ENCODE measurements around the gene ECSCR. TPM values are rescaled to one million over a fixed set of nuclear protein-coding genes. Genes with fewer than 3 reads are reported as not detected.

ECSCR gene
- total RNA-seq, 1 donor from 2014 or later = not detected

DNA sequence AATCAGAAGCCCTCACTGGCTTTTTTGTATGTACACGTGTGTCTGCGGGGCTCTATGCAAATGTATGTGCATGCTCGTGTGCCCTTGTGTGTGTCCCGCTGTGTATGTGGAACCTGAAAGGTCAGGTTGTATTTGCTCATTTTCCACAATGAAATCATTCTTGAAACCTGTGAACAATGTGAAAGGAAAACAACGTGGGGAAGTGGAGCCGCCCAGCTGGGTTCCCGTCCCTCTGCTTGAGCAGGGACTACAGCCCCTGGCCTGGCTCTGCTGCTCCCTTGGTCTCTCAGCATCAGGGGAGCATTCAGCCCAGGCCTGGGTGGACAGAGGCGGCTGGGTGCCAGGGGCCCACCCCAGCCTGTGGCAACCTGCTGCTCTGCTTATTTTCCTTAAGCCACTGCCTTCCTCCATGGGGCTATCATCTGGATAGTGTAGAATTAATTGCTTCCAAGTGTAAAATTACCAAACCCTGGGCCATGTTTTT is 3.0 kb downstream of the ECSCR start:
- no peak overlapping the region for H3K4me2 ChIP-seq
- no peak overlapping the region for H3K27ac Mint-ChIP-seq
- no peaks in the 10 kb centered on the region for H3K36me3 Mint-ChIP-seq
- no peak overlapping the region for H3K9ac ChIP-seq
- H4K20me1 ChIP-seq (ENCODE audit: low read depth) = no peaks in the 10 kb centered on the region
- H3K27me3 ChIP-seq = no peaks in the 10 kb centered on the region
- H2AFZ ChIP-seq (replicated peaks) = no peak overlapping the region
- no peak overlapping the region for H3K4me3 Mint-ChIP-seq
- TF ChIP-seq EZH2phosphoT487 (IDR thresholded peaks at IDR 0.05) = no peak
- TF ChIP-seq, protein P1, sequence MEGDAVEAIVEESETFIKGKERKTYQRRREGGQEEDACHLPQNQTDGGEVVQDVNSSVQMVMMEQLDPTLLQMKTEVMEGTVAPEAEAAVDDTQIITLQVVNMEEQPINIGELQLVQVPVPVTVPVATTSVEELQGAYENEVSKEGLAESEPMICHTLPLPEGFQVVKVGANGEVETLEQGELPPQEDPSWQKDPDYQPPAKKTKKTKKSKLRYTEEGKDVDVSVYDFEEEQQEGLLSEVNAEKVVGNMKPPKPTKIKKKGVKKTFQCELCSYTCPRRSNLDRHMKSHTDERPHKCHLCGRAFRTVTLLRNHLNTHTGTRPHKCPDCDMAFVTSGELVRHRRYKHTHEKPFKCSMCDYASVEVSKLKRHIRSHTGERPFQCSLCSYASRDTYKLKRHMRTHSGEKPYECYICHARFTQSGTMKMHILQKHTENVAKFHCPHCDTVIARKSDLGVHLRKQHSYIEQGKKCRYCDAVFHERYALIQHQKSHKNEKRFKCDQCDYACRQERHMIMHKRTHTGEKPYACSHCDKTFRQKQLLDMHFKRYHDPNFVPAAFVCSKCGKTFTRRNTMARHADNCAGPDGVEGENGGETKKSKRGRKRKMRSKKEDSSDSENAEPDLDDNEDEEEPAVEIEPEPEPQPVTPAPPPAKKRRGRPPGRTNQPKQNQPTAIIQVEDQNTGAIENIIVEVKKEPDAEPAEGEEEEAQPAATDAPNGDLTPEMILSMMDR (IDR thresholded peaks at IDR 0.05) = no peak
- no peak for TF ChIP-seq EZH2 (IDR thresholded peaks at IDR 0.05)
- H3K4me3 ChIP-seq = no peak overlapping the region
- no peaks in the 10 kb centered on the region for H3K79me2 ChIP-seq (ENCODE audit: low read depth)
- no peaks in the 10 kb centered on the region for H3K9me3 ChIP-seq (ENCODE audit: low read depth)
- H3K27me3 Mint-ChIP-seq (ENCODE audit: insufficient read depth, low read depth) = peaks cover 5% of the 10 kb centered on the region
- no peaks in the 10 kb centered on the region for H3K9me3 Mint-ChIP-seq
- no peaks in the 10 kb centered on the region for H3K36me3 ChIP-seq
- no peaks in the 10 kb centered on the region for H3F3A ChIP-seq (ENCODE audit: low read depth)
- peaks cover 18% of the 10 kb centered on the region for H3K4me1 Mint-ChIP-seq
- peaks cover 17% of the 10 kb centered on the region for H3K4me1 ChIP-seq
- no peak for DNase-seq (ENCODE audit: low spot score)
- no peak overlapping the region for H3K27ac ChIP-seq

DNA sequence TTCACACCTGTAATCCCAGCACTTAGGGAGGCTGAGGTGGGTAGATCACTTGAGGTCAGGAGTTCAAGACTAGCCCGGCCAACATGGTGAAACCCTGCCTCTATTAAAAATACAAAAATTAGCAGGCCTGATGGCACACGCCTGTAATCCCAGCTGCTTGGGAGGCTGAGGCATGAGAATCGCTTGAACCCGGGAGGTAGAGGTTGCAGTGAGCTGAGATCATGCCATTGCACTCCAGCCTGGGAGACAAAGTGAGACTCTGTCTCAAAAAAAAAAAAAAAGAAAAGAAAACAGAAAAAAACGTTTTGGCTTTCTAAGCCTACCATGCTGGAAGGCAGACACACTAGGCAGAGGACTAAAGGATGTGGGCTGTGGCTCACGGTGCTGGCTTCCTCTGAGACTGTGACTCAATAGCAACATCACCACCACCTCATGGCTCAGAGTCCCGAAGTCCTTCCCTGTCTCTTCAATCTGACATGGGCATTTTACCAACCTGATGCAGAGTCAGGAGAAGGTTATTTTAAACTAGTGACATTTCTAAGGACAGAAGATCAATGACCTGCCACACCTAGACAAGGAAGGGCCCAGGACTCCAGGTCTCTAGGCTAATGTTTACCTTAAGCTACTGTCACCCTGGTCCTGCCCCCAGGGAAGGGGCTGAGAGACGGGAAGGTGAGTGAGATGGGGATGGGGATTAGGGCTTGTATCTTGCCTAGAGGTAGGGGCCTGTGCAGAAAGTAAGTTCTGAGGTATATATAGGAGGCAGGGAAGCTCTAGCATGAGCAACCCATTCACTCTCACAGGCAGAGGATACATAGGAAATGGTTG is 3.7 kb downstream of the ECSCR start:
- Mint-ChIP-seq H3K9me3 (no peaks in the 10 kb centered on the region), H3K4me3 (no peak overlapping the region), H3K27ac (no peak overlapping the region), H3K4me1 (peaks cover 18% of the 10 kb centered on the region), H3K36me3 (no peaks in the 10 kb centered on the region), H3K27me3 (ENCODE audit: insufficient read depth, low read depth) (peaks cover 5% of the 10 kb centered on the region)
- TF ChIP-seq, protein P1 (IDR thresholded peaks at IDR 0.05) = no peak
- TF ChIP-seq EZH2phosphoT487 (IDR thresholded peaks at IDR 0.05) (no peak), EZH2 (IDR thresholded peaks at IDR 0.05) (no peak)
- Histone ChIP-seq H4K20me1 (ENCODE audit: low read depth) (no peaks in the 10 kb centered on the region), H3K9me3 (ENCODE audit: low read depth) (no peaks in the 10 kb centered on the region), H2AFZ (replicated peaks) (no peak overlapping the region), H3K4me1 (peaks cover 17% of the 10 kb centered on the region), H3K4me3 (no peak overlapping the region), H3K27me3 (no peaks in the 10 kb centered on the region), H3K27ac (no peak overlapping the region), H3K9ac (no peak overlapping the region), H3K4me2 (no peak overlapping the region), H3F3A (ENCODE audit: low read depth) (no peaks in the 10 kb centered on the region), H3K79me2 (ENCODE audit: low read depth) (no peaks in the 10 kb centered on the region), H3K36me3 (no peaks in the 10 kb centered on the region)
- DNase-seq (ENCODE audit: low spot score) = no peak

DNA sequence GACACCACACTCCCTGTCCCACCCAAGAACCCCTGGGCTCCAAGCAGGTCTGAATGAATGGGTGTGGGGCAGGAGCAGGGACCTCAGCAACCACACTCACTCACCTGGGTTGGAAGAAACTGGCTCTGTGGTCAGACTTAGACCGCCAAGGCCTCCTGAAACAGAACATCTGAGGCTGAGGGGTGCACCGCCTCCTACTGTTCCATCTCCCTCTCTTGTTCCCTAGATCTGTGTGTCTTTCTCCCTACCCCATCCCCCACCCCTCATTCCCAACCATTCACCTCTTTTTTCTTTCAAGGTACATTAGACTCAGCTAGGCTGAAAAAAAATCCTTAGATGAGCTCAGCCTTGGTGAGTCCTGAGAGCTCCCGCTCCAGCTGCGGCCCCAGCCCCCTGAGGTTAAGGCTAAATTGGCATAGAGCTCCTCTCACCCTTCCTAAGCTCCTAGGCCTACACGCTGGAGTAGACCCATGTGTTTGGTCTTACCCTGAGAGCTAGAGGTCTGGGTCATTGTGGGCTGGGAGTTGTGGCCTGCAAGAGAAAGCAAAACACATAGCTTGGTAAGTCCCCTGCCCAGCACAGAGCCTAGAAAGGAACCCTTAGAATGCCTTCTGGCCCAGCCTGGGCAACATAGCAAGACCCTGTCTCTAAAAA is 4.8 kb downstream of the ECSCR start:
- Mint-ChIP-seq H3K36me3 (no peaks in the 10 kb centered on the region), H3K27me3 (ENCODE audit: insufficient read depth, low read depth) (peaks cover 5% of the 10 kb centered on the region), H3K27ac (no peak overlapping the region), H3K4me1 (peaks cover 15% of the 10 kb centered on the region), H3K4me3 (no peak overlapping the region), H3K9me3 (no peaks in the 10 kb centered on the region)
- H4K20me1 ChIP-seq (ENCODE audit: low read depth) = no peaks in the 10 kb centered on the region
- H3K36me3 ChIP-seq = no peaks in the 10 kb centered on the region
- H3F3A ChIP-seq (ENCODE audit: low read depth) = no peaks in the 10 kb centered on the region
- no peak for TF ChIP-seq EZH2phosphoT487 (IDR thresholded peaks at IDR 0.05)
- no peak for TF ChIP-seq EZH2 (IDR thresholded peaks at IDR 0.05)
- TF ChIP-seq, protein P1 (IDR thresholded peaks at IDR 0.05) = no peak
- H3K9me3 ChIP-seq (ENCODE audit: low read depth) = no peaks in the 10 kb centered on the region
- no peak overlapping the region for H3K4me2 ChIP-seq
- no peak overlapping the region for H2AFZ ChIP-seq (replicated peaks)
- no peaks in the 10 kb centered on the region for H3K79me2 ChIP-seq (ENCODE audit: low read depth)
- no peak for DNase-seq (ENCODE audit: low spot score)
- H3K4me3 ChIP-seq = no peak overlapping the region
- H3K27ac ChIP-seq = no peak overlapping the region
- no peak overlapping the region for H3K9ac ChIP-seq
- no peaks in the 10 kb centered on the region for H3K27me3 ChIP-seq
- H3K4me1 ChIP-seq = peaks cover 14% of the 10 kb centered on the region

Measured in neural progenitor cell (in vitro differentiated cells).